Right lobe of liver (tissue), 6 donors: ENCODE measurements around the gene HECTD1. TPM values are rescaled to one million over a fixed set of nuclear protein-coding genes. Genes with fewer than 3 reads are reported as not detected.
A peak's percentile ranks its signal among the peaks of the same experiment; 100 is the strongest.

Experiments used
- ATAC-seq, 4 donors: fragments of 200-7000 bp; cut with Tn5 transposase; one replicate each; pipeline ENCODE4 v1.9.1; 2020; ENCODE audit warnings: mild to moderate bottlenecking in 4 of 4, moderate library complexity in 4 of 4
- DNase-seq, 3 donors: peaks; one replicate each; pipeline ENCODE4 v3.0.0-alpha.2; 2020
- H3K27ac ChIP-seq, 3 donors: fragments of 200-600 bp; one replicate each; pipeline ENCODE4 v1.8.0; 2022
- H3K27me3 ChIP-seq, 2 donors: fragments of 200-600 bp; one replicate each; pipeline ENCODE4 v1.8.0; 2022
- H3K36me3 ChIP-seq, 4 donors: fragments of 200-600 bp; sonication (generic) in 1 of 4; one replicate each; pipeline versions ENCODE4 v1.5.1 to v1.8.0; 2017 to 2022; ENCODE audit warnings: control low read depth in 1 of 4
- H3K4me1 ChIP-seq, 4 donors: fragments of 200-600 bp; sonication (generic) in 1 of 4; one replicate each; pipeline versions ENCODE4 v1.5.1 to v1.8.0; 2017 to 2022; ENCODE audit warnings: control low read depth in 1 of 4
- H3K4me3 ChIP-seq, 3 donors: fragments of 200-600 bp; one replicate each; pipeline ENCODE4 v1.8.0; 2022
- H3K9me3 ChIP-seq, 4 donors: fragments of 200-600 bp; sonication (generic) in 1 of 4; one replicate each; pipeline versions ENCODE4 v1.5.1 to v1.8.0; 2017 to 2022; ENCODE audit warnings: control low read depth in 1 of 4
- POLR2A ChIP-seq: fragments of 450-650 bp; IDR thresholded peaks from one replicate; pipeline ENCODE4 v1.6.1; 2017; ENCODE audit warnings: antibody characterized with exemption, mild to moderate bottlenecking
- WGBS: methylation state at CpG from one replicate; pipeline ENCODE4 v1.1.6; 2018; ENCODE audit warnings: low coverage, low lambda C conversion rate; ENCODE audit not compliant: insufficient coverage; ENCODE audit errors: missing lambda C conversion rate; 5-methylcytosine and 5-hydroxymethylcytosine counted together
- intact Hi-C, 2 donors: fragments of 100-400 bp; cut with DNase I; formaldehyde crosslinking; loops; one replicate each; pipeline versions ENCODE4 v1.11.2 to v1.14.1; 2022
- total RNA-seq, 6 experiments: library from RNA; depleted of rRNA in 2 of 6; stranded (reverse); fragments of >200 nt in 2 of 6; fragmentation: NEBNext Ultra II Directional in 3 of 6; extraction: Animal tissue kit (Norgen Biotek cat#: 25700) in 3 of 6; gene quantifications; one replicate each; pipeline versions ENCODE4 v1.1.0 to v1.2.4, GENCODE V29; 2016 to 2023
- TF ChIP-seq, protein P1 (sequence below), 4 donors: fragments of 200-600 bp in 3 of 4; fragments of 450-650 bp in 1 of 4; IDR thresholded peaks; one replicate each; pipeline versions ENCODE4 v1.5.1 to v1.8.0; 2016 to 2022; ENCODE audit warnings: antibody characterized with exemption in 4 of 4, mild to moderate bottlenecking in 2 of 4
- donor health status: DM: no; HTN: yes; CAD: no.
- donor health status: DM: no; HTN: no; CAD: no.
- donor health status: DM: no; HTN: no; CAD: no.
- donor health status: DM: no; HTN: yes; CAD: no.
- donor health status: DM: no; HTN: yes; CAD: no.

Gene HECTD1
- total RNA-seq, 6 experiments from 2014 or later = 77.2 to 167 (median 119) TPM

DNA sequence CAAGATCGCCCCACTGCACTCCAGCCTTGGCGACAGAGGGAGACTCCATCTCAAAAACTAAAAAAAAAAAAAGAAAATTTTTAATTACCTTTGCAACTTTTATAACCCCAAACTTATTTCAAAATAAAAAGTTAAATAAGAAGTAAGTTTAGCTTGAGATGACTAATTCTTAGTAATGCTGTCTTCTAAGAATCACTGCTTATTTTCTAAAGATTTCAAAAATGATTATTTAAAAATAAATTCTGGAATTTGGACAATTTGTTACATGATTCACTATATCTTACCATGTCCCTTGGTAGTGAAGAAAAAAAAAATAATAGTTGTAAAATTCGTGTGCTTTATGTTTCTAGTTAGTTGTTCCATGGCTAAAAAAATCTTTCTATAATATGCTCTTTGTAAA is 11.6 kb upstream of the HECTD1 start:
- no peaks in the 10 kb centered on the region for H3K9me3 ChIP-seq
- DNase-seq (no peak), ATAC-seq (no peak)
- TF ChIP-seq, protein P1, sequence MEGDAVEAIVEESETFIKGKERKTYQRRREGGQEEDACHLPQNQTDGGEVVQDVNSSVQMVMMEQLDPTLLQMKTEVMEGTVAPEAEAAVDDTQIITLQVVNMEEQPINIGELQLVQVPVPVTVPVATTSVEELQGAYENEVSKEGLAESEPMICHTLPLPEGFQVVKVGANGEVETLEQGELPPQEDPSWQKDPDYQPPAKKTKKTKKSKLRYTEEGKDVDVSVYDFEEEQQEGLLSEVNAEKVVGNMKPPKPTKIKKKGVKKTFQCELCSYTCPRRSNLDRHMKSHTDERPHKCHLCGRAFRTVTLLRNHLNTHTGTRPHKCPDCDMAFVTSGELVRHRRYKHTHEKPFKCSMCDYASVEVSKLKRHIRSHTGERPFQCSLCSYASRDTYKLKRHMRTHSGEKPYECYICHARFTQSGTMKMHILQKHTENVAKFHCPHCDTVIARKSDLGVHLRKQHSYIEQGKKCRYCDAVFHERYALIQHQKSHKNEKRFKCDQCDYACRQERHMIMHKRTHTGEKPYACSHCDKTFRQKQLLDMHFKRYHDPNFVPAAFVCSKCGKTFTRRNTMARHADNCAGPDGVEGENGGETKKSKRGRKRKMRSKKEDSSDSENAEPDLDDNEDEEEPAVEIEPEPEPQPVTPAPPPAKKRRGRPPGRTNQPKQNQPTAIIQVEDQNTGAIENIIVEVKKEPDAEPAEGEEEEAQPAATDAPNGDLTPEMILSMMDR (IDR thresholded peaks at IDR 0.05) = no peak
- no peak for TF ChIP-seq POLR2A
- no peaks in the 10 kb centered on the region for H3K4me1 ChIP-seq
- intact Hi-C loops = no loop called here
- no peak overlapping the region for H3K4me3 ChIP-seq
- WGBS = 78% methylated on average over 3 of the region's 3 CpGs
- no peaks in the 10 kb centered on the region for H3K27me3 ChIP-seq
- H3K36me3 ChIP-seq = no peaks in the 10 kb centered on the region
- H3K27ac ChIP-seq = no peak overlapping the region

GRCh38 chr14:31216359-31216758 is 8.8 kb upstream of the HECTD1 start:
- intact Hi-C loops = no loop called here
- peak in 1 of 4 donors; percentile 17 for ATAC-seq

DNA sequence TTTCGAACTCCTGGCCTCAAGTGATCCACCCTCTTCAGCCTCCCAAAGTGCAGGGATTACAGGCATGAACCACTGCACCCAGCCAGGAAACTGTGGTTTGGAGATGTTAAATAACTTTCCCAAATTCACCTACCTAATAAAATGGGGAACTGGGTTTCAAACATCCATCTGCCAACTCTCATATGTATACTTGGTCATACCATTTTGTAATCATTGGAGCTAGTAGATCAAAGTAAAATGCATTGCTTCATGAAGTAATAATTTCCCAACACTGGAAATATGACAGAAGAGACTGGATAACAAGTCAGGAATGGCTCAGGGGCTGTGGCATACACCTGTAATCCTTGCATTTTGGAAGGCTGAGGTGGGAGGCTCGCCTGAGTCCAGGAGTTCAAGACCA is 5.3 kb upstream of the HECTD1 start:
- WGBS = 100% methylated on average over 2 of the region's 2 CpGs
- intact Hi-C loops = no loop called here
- no peak for DNase-seq
- Histone ChIP-seq H3K4me3 (no peak overlapping the region), H3K27ac (no peak overlapping the region), H3K36me3 (no peaks in the 10 kb centered on the region), H3K4me1 (peaks cover 0 to 7% (median 3%) of the 10 kb centered on the region in 4 donors), H3K27me3 (no peaks in the 10 kb centered on the region), H3K9me3 (no peaks in the 10 kb centered on the region)
- TF ChIP-seq, protein P1 (IDR thresholded peaks at IDR 0.05) = no peak
- no peak for TF ChIP-seq POLR2A
- no peak for ATAC-seq

More at GRCh38 chr14:31216359-31216758, 8.8 kb upstream of the HECTD1 start:
- Histone ChIP-seq H3K36me3 (no peaks in the 10 kb centered on the region), H3K4me3 (no peak overlapping the region), H3K9me3 (no peaks in the 10 kb centered on the region), H3K4me1 (no peaks in the 10 kb centered on the region), H3K27ac (no peak overlapping the region), H3K27me3 (no peaks in the 10 kb centered on the region)
- DNase-seq = no peak
- 84% methylated on average over 9 of the region's 9 CpGs for WGBS
- TF ChIP-seq, protein P1 (IDR thresholded peaks at IDR 0.05) = no peak
- no peak for TF ChIP-seq POLR2A

- no peaks in the 10 kb centered on the region for H3K27me3 ChIP-seq
- ATAC-seq (no peak), DNase-seq (no peak)
- H3K27ac ChIP-seq = no peak overlapping the region
- H3K36me3 ChIP-seq = no peaks in the 10 kb centered on the region
- WGBS = 91% methylated on average over 5 of the region's 5 CpGs
- H3K4me1 ChIP-seq = peaks cover 0 to 13% (median 4%) of the 10 kb centered on the region in 4 donors
- no peak overlapping the region for H3K4me3 ChIP-seq
- TF ChIP-seq, protein P1 (IDR thresholded peaks at IDR 0.05) = no peak
- TF ChIP-seq POLR2A = no peak
- intact Hi-C loops = no loop called here
- H3K9me3 ChIP-seq = no peaks in the 10 kb centered on the region
Measured at GRCh38 chr14:31209605-31210004, 2.0 kb upstream of the HECTD1 start.
